HepG2 (cell line): Measurements from ENCODE around the gene JSRP1. TPM values are rescaled to one million over a fixed set of nuclear protein-coding genes. Genes with fewer than 3 reads are reported as not detected.

Source experiments
- AHDC1 ChIP-seq: sonication (generic); formaldehyde crosslinking; IDR thresholded peaks from 2 replicates; pipeline ENCODE4 v1.5.1; 2020; ENCODE audit warnings: mild to moderate bottlenecking, missing genetic modification reagents, borderline replicate concordance
- BHLHE40 ChIP-seq: IDR thresholded peaks from 2 replicates; pipeline ENCODE4 v1.6.1; 2011; ENCODE audit warnings: low read length, improper control_type of control experiment
- BRF2 ChIP-seq: sonication (generic); formaldehyde crosslinking; IDR thresholded peaks from 2 replicates; pipeline ENCODE4 v1.8.1; 2022; ENCODE audit warnings: mild to moderate bottlenecking, missing genetic modification reagents
- KMT2B ChIP-seq: IDR thresholded peaks from 2 replicates; pipeline ENCODE4 v1.6.1; 2016; ENCODE audit warnings: missing genetic modification reagents, missing compliant biosample characterization
- LRRFIP1 ChIP-seq: sonication (generic); formaldehyde crosslinking; conservative IDR thresholded peaks from 2 replicates; pipeline ENCODE4 v1.4.0; 2020; ENCODE audit warnings: missing genetic modification reagents
- NPAS2 ChIP-seq: sonication (generic); formaldehyde crosslinking; IDR thresholded peaks from 2 replicates; pipeline ENCODE4 v1.8.0; 2022; ENCODE audit warnings: mild to moderate bottlenecking, missing genetic modification reagents, borderline replicate concordance
- RBM22 ChIP-seq: fragments of 200-400 bp; formaldehyde crosslinking; optimal IDR thresholded peaks from 2 replicates; pipeline ENCODE3; 2017; ENCODE audit warnings: mild to moderate bottlenecking, low read length, moderate library complexity
- SMAD3 ChIP-seq: sonication (generic); formaldehyde crosslinking; IDR thresholded peaks from 2 replicates; pipeline ENCODE4 v1.4.0; 2020; ENCODE audit warnings: missing genetic modification reagents
- SMARCE1 ChIP-seq: fragments of 450-650 bp; IDR thresholded peaks from 2 replicates; pipeline ENCODE4 v1.6.1; 2017; ENCODE audit warnings: borderline replicate concordance
- SP140L ChIP-seq: sonication (generic); formaldehyde crosslinking; IDR thresholded peaks from 2 replicates; pipeline ENCODE4 v1.4.0; 2020; ENCODE audit warnings: missing genetic modification reagents, borderline replicate concordance
- STAT5B ChIP-seq: sonication (generic); formaldehyde crosslinking; IDR thresholded peaks from 2 replicates; pipeline ENCODE4 v1.4.0; 2020; ENCODE audit warnings: missing genetic modification reagents
- THAP7 ChIP-seq: sonication (generic); formaldehyde crosslinking; IDR thresholded peaks from 2 replicates; pipeline ENCODE4 v1.8.1; 2023; ENCODE audit warnings: mild to moderate bottlenecking, missing genetic modification reagents
- ZNF260 ChIP-seq: sonication (generic); formaldehyde crosslinking; IDR thresholded peaks from 2 replicates; pipeline ENCODE4 v1.4.0; 2020; ENCODE audit warnings: missing genetic modification reagents, low read depth, mild to moderate bottlenecking, borderline replicate concordance
- ZNF414 ChIP-seq: sonication (generic); formaldehyde crosslinking; IDR thresholded peaks from 2 replicates; pipeline ENCODE4 v1.5.0; 2020; ENCODE audit warnings: missing genetic modification reagents
- ZNF510 ChIP-seq: sonication (generic); formaldehyde crosslinking; IDR thresholded peaks from 2 replicates; pipeline ENCODE4 v1.4.0; 2020; ENCODE audit warnings: low read depth, mild to moderate bottlenecking, missing genetic modification reagents
- ZNF879 ChIP-seq: sonication (generic); formaldehyde crosslinking; IDR thresholded peaks from 2 replicates; pipeline ENCODE4 v1.8.1; 2023; ENCODE audit warnings: missing genetic modification reagents
- ZSCAN21 ChIP-seq: sonication (generic); formaldehyde crosslinking; IDR thresholded peaks from 2 replicates; pipeline ENCODE4 v1.8.0; 2022; ENCODE audit warnings: mild to moderate bottlenecking, missing genetic modification reagents, moderate library complexity, borderline replicate concordance
- polyA plus RNA-seq, 8 experiments: library from polyadenylated mRNA; depleted of rRNA in 3 of 8; stranded (reverse) in 7 of 8; unstranded in 1 of 8; fragments of >200 nt; fragmentation: Illumina TruSeq in 4 of 8; extraction: Trizol in 4 of 8; gene quantifications; 2 replicates each; pipeline versions ENCODE4 v1.2.1 to v1.2.3, GENCODE V29; 2011 to 2016; ENCODE audit warnings: low read depth in 4 of 8, missing spikeins in 1 of 8, mixed read lengths in 1 of 8; ENCODE audit not compliant: insufficient read depth in 1 of 8
- total RNA-seq, 5 experiments: library from RNA; depleted of rRNA; stranded (reverse); fragments of >200 nt; fragmentation: Illumina TruSeq; extraction: Trizol; gene quantifications; 2 replicates each; pipeline ENCODE4 v1.2.3, GENCODE V29; 2016; ENCODE audit warnings: low read depth in 1 of 5

Gene JSRP1
- total and polyA plus RNA-seq, 2 of the 13 experiments (the other 11 are each of a cell fraction or from before 2014, with no cell fraction given): 0.16 to 0.38 TPM

- TF ChIP-seq ZNF510: 0 out of 2 replicates have a peak, but pooled peaks have one; percentile 77
- TF ChIP-seq ZNF260 (CRISPR knock-in tag): no peak
- no peak for TF ChIP-seq NPAS2 (CRISPR knock-in tag)
- TF ChIP-seq LRRFIP1 (CRISPR knock-in tag): no peak
- no peak; the same call in none of the 2 replicates for TF ChIP-seq AHDC1 (CRISPR knock-in tag)
- no peak for TF ChIP-seq SMARCE1
- peak; percentile 92 for TF ChIP-seq ZSCAN21 (CRISPR knock-in tag)
- TF ChIP-seq BHLHE40: peak; percentile 29; the same call in 1 of the 2 replicates
- peak; percentile 89; the same call in 1 of the 2 replicates for TF ChIP-seq THAP7 (CRISPR knock-in tag)
- no peak for TF ChIP-seq STAT5B (CRISPR knock-in tag)
- peak; percentile 94 for TF ChIP-seq BRF2
- TF ChIP-seq SMAD3 (CRISPR knock-in tag): 0 out of 2 replicates have a peak, but pooled peaks have one; percentile 71
- peak; percentile 43; the same call in 1 of the 2 replicates for TF ChIP-seq KMT2B (CRISPR knock-in tag)
- TF ChIP-seq RBM22: no peak
- TF ChIP-seq ZNF879 (CRISPR knock-in tag): peak; percentile 66; the same call in 1 of the 2 replicates
- 0 out of 2 replicates have a peak, but pooled peaks have one; percentile 38 for TF ChIP-seq ZNF414 (CRISPR knock-in tag)
- TF ChIP-seq SP140L (CRISPR knock-in tag): 0 out of 2 replicates have a peak, but pooled peaks have one; percentile 43
Observed at GRCh38 chr19:2212861-2213711, 43.1 kb downstream of the JSRP1 start (continued).
